GM12892 (cell line): ENCODE measurements around the gene TP73.

ENCODE experiments used
- DNase-seq: peaks from one replicate; pipeline ENCODE4 v3.0.0; 2011; ENCODE audit not compliant: insufficient read length
- FAIRE-seq: peaks from 2 replicates; lab custom pipeline; 2011; peaks lifted over from hg19 to GRCh38; lab: Jason Lieb, UNC
- POLR2A ChIP-seq: IDR thresholded peaks from 2 replicates; pipeline ENCODE4 v1.6.1; 2011; ENCODE audit warnings: low read depth, low read length, control low read depth
- POLR2AphosphoS5 ChIP-seq: IDR thresholded peaks from 2 replicates; pipeline ENCODE4 v1.6.1; 2011; ENCODE audit warnings: low read depth, low read length, control low read depth
- TAF1 ChIP-seq: IDR thresholded peaks from 2 replicates; pipeline ENCODE4 v1.6.1; 2011; ENCODE audit warnings: low read depth, mild to moderate bottlenecking, control low read depth, low read length, borderline replicate concordance

Gene TP73

GRCh38 chr1:3651026-3651929, 1.0 kb upstream of the TP73 start:
- DNase-seq, result no peak
- FAIRE-seq, result peak; percentile 44
- TF ChIP-seq POLR2A (no peak), TAF1 (no peak), POLR2AphosphoS5 (no peak)

DNA sequence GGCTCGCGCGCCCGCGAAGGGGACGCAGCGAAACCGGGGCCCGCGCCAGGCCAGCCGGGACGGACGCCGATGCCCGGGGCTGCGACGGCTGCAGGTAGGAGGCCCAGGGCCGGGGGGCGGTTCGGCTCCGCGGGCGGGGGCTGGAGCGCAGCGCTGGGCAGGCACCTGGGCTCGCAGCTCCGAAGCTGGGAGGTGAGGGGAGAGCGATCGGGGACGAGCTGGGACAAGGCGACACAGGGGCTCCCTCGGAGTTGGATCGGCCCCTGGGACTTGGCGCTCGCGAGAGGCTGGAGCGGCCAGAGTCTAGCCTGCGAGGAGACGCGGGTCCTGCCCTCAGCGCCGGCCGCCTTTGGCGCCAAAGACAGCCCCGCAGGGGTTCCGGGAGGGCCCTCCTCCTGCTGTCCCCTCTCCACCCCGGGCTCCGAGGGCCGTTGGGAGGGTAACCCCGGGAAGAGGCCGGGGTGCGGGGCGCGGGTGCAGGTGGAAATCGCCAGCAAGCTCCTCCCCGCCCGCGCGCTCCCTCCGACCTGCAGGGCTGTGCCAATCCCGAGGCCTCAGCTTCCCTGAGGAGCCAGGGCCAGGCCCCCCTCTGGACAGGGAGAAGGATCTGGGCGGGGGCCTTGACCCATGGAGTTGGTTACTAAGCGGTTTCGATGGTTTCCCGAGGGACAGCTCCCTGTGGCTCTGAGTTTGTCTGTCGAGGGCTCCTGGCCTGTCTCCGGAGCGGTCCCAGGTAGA, 401 bp downstream of the TP73 start:
- FAIRE-seq (peak; percentile 74), DNase-seq (no peak)
- TF ChIP-seq TAF1 (no peak), POLR2AphosphoS5 (no peak), POLR2A (peak; percentile 22; the same call in 1 of the 2 replicates)

GRCh38 chr1:3653286-3653618, 936 bp downstream of the TP73 start:
- no peak for TF ChIP-seq TAF1
- DNase-seq, result no peak
- FAIRE-seq, result peak; percentile 44

DNA sequence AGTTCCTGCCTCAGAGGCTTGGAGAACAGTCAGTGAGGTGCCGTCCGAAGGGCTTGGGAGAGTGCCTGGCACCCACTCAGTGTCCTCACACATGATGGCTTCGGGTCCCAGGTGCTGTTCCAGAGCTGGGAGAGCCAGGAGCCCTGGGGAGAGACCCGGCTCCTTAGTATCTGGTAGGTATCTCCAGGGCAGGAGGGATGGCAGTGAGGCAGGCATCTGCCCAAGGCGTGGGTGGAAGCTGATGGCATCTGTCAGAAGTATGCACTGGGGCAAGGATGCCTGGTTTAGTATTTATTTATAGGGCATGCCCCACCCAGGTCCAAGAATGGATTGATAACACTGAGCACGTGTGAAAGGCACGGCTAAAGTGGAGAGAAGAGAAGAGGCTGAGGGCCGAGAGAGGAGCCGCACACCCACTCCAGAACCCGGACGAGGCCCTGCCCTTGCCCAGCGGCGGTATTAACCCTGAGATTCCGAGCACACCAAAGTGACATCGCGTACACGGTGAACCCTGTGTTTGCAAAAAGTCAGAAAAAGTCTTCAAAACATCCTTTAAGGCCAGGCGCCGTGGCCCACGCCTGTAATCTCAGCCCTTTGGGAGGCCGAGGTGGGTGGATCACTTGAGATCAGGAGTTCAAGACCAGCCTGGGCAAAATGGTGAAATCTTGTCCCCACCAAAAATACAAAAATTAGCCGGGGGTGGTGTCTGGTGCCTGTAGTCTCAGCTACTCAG, 2.4 kb downstream of the TP73 start:
- TF ChIP-seq POLR2AphosphoS5, result no peak
- FAIRE-seq (no peak), DNase-seq (no peak)

DNA sequence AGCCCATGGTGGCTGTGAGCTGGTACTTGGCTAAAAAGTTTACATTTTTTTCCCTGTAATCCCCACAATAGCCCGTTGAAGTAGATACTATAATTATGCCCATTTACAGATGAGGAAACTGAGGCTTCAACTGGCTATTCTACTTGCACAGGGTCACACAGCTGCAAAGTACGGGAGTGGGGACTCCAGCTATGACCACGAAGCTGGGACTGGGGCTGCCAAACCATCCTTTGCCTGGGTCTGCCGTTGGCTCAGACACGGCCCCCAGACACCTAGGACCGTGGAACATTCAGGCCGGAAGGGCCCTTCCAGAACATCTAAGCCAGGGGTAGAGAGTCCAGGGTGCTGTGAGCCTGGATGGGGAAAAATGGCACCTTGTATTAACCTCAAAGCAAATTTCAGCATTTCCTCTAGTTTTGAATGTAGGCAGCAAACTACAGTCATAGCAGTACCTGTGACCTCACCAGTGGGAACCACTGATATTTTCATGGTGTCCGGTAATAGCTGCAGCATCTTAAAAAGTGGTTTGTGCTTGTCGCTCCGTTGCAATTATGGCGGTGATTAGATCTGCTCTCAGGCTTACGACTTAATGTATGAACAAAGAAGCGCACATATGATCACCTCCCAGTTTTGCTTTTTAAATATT, 4.3 kb downstream of the TP73 start:
- DNase-seq (peak; percentile 62), FAIRE-seq (peak; percentile 99)
- TF ChIP-seq POLR2A (peak; percentile 31), TAF1 (no peak), POLR2AphosphoS5 (peak; percentile 43; the same call in 1 of the 2 replicates)

- no peak for TF ChIP-seq POLR2AphosphoS5
- no peak for TF ChIP-seq POLR2A
- no peak for TF ChIP-seq TAF1
- DNase-seq (no peak), FAIRE-seq (no peak)
Measured at GRCh38 chr1:3657096-3657475, 4.8 kb downstream of the TP73 start.

DNA sequence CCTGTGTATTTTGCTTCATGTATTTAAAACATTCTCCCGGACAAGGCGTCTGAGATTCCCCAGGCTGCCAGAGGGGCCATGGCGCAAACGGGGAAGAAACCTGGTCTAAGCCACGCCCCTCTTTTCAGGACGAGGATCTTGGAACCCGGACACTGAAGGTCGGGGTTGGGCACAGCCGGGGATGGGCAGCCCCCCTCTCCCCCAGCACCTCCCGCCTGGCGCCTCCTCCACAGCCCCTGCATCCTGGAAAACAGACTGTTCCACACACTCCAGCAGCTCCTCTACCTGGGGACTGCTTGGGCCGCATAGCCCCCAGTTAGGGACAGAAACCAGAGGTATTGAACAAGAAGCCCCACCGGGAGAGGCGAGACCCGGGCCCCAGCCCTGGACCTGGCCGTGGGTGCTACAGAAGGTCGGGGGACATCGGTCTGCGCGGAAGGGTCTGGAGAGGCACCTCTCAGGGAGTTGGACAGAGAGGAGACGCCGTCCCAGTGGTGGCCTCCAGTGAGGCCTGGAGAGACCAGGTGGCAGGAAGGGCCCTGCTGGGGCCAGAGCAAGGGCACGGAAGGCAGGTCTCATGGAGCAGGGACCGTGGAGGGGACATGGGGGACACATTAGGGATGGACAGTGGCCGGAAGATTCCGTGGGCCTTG, 5.4 kb downstream of the TP73 start:
- no peak for TF ChIP-seq POLR2A
- FAIRE-seq (no peak), DNase-seq (no peak)

- no peak for DNase-seq
- FAIRE-seq, result no peak
- no peak for TF ChIP-seq POLR2AphosphoS5
- TF ChIP-seq TAF1, result no peak
- no peak for TF ChIP-seq POLR2A
Measured at GRCh38 chr1:3658231-3658615, 5.9 kb downstream of the TP73 start.

DNA sequence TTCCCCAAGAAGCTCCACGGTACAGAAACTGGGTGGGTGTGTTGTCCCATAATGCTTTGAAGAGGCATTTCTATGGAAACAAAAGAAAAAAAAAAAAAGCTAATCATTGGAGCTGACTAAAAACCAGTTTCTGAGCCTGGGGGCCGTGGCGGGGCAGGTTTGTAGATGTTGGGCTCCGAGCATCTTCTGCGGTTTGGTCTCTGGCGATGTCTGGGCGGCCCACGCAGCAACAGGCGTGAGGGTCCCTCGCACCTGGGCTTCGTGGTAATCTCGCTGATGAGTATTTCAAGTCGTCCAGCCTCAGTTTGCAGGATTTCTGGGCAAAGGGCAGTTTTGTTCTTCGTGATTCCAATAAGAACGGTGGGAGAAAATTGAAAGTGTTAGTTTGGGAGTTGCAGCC, 6.8 kb downstream of the TP73 start:
- no peak for FAIRE-seq
- DNase-seq, result no peak
- TF ChIP-seq TAF1 (no peak), POLR2AphosphoS5 (no peak), POLR2A (no peak)

DNA sequence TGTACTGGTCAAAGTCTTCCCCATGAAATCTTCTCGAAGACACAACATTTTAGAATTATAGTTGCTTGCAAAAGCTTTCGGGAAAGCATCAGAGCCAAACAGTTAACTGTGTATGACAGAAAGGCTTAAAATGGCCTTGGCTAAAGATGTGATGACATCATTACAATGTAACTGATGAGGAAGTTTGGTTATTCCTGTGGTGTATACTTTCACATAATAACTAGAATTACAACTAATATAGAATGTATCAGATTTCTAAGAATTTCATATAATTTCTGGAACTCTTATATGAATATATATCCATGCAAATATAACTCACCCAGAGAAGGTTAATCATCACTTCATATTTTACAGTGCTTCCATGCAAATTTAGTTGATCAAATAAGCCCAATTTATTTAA, 8.4 kb downstream of the TP73 start:
- FAIRE-seq (no peak), DNase-seq (no peak)
- TF ChIP-seq TAF1, result no peak
- TF ChIP-seq POLR2A, result no peak
- TF ChIP-seq POLR2AphosphoS5, result no peak

DNA sequence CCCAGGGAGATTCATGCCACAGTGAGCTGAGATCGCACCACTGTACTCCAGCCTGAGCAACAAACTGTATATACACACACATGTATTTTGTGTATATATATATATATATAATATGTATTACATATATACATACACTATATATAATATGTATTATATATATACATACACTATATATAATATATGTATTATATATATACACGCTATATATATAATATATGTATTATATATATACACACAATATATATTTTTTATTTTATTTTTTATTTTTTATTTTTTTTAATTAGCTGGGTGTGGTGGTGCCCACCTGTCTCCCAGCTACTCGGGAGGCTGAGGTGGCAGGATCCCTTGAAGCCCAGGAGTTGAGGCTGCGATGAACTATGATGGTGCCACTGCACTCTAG, 9.3 kb downstream of the TP73 start:
- DNase-seq (no peak), FAIRE-seq (no peak)
- TF ChIP-seq TAF1 (no peak), POLR2AphosphoS5 (no peak), POLR2A (no peak)
